T-helper 9 cell (primary cell): ENCODE results near the gene UMODL1.

ENCODE experiments used
- DNase-seq: peaks from one replicate; pipeline ENCODE4 v3.0.0-alpha.2; 2020

The UMODL1 gene

GRCh38 chr21:42137191-42137904 is 66.2 kb downstream of the UMODL1 start:
- DNase-seq = no peak

DNA sequence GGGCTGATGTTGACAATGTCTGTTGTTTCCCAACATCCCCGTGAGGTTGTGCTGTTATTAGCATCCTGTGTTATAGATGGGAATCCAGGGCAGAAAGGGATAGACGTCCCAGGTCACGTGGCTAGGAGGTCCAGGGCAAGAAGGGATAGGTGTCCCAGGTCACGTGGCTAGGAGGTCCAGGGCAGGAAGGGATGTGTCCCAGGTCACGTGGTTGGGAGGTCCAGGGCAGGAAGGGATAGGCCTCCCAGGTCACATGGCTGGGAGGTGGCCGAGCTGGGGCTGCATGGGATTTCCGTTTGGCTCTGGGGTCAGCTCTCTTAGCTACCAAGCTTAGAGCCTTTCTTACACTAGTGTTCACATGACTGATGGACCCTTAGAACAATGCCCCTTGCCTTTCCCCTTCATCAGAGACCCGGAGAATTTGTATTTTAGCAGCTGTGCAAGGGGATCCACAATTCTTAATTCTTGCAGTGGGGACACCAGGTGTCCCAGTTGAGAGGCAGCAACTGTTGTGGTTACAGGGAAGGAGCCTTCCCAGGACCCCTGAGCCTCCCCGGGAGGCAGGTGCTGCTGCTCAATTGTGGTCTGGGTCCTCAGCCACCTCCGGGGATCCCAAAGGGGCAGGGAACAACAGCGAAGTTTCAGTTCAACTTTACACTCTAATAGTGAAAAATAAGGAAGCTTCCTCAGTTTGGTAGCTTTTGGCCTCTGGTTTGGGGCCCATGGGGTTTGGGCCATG is 69.2 kb downstream of the UMODL1 start:
- DNase-seq = no peak

- no peak for DNase-seq
Measured at GRCh38 chr21:42141643-42142042, 70.5 kb downstream of the UMODL1 start.

- no peak for DNase-seq
Measured at GRCh38 chr21:42142141-42142540, 71.0 kb downstream of the UMODL1 start.

DNA sequence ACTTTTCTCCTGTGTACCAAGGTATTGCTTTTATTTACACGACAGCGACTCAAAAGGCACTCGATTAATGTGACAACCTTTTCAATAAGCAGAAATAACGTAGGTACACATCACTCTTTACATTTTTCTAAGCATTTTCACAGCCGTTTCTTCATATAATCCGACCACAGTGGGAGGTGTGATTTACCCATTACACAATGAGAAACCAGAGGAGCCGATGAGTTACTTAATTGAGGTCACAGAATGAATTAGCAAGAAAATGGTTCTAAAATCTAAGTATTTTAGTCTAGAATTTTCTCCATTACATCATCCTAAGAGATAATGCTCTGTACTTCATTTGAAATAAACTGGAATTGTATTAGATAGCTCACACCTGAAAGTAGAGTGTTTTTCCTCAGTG is 71.5 kb downstream of the UMODL1 start:
- DNase-seq = no peak

GRCh38 chr21:42143111-42143510 is 72.0 kb downstream of the UMODL1 start:
- no peak for DNase-seq

- no peak for DNase-seq
Measured at GRCh38 chr21:42144221-42144620, 73.1 kb downstream of the UMODL1 start.

DNA sequence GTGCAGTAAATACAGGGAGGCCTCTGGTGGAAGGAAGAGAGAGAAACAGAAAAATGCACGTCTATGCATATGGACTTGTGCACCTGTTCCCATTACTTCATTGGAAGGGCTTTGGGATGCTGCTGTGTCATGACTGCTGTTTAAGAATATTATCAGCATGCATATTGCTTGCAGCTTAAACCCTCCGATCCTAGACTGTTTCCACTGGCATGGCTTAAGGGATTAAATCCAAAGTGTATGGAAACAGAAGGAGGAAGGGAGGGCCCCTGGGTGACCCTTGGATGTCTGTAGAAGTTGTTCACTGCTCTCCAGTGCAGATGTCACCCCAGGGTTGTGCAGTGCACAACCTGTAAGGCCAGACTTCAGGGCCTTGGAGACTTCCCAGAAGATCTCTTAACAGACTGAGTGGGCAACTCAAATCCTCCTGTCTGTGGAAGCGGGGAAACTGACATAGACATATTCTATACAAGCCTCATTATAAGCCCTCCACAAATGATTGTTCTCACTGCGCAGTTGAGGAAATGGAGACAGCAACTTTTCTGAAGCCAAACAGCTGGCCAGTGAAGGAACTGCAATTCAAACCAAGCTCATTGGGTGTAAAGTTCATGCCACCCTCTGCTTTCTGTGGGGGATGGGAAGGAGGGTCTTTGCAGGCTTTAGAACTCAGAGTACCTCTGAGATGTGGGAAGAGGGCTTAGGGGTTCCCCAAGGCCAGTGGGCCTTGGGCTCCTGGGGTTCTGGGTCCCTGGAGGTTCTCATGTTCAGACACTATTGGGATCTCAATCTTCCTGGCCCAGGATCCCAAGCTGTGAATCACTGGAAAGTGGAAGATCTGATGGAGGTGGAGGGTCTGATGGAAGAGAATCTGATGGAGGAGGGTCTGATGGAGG is 73.8 kb downstream of the UMODL1 start:
- DNase-seq = no peak

DNA sequence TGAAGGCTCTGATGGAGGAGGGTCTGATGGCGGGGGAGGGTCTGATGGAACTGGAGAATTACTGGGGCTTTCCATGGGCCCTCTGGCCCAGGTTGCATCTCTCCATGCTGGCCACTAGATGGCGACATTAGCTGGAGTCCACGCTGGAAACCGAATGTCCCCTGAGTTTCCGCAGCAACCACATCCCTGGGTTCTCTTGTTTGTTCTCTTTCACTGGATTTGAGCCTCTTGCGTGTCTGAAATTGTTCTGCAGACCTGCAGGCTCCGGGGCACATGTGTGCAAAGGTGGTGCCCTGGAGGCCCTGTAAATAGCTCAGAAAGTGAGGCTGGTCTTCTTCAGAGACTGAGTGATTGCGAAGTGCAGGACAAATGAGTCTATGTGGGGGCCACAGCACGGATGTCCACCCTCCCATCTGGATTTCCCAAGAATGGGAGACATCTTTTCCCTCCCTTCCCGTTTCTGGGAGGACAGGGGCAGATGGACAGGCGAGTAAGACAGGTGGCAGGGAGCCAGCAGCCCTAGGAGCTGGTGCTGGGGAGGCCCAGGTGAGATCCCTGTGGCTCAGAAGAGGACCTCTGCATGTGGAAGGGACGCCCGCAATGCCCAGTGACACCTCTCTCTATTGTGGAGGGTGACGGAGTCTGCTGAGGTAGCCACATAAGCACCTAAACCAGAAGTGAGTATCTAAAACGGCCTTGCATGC is 74.6 kb downstream of the UMODL1 start:
- DNase-seq = peak; percentile 50

- no peak for DNase-seq
Measured at GRCh38 chr21:42146273-42146805, 75.2 kb downstream of the UMODL1 start.

DNA sequence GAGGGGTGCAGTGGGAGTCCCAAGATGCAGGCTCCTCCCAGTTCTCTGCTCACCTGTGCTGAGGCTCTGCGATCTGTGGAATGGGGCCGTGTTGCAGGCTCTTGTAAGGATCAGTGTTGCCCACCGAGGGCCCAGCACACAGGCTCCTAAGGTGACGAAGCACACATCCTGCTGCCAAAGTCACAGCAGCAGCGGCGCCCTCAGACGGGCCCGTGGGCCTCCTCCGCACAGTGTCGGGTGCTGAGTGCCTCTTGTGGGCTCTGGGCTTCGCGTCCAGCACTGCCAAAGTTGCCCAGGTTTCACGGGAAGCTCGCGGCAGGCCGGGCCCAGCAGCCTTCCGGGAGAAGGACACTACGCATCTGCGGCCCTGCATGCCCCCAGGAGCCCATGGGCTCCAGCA is 75.7 kb downstream of the UMODL1 start:
- no peak for DNase-seq

- no peak for DNase-seq
Measured at GRCh38 chr21:42147386-42148020, 76.4 kb downstream of the UMODL1 start.

GRCh38 chr21:42148097-42148496 is 77.0 kb downstream of the UMODL1 start:
- no peak for DNase-seq

DNA sequence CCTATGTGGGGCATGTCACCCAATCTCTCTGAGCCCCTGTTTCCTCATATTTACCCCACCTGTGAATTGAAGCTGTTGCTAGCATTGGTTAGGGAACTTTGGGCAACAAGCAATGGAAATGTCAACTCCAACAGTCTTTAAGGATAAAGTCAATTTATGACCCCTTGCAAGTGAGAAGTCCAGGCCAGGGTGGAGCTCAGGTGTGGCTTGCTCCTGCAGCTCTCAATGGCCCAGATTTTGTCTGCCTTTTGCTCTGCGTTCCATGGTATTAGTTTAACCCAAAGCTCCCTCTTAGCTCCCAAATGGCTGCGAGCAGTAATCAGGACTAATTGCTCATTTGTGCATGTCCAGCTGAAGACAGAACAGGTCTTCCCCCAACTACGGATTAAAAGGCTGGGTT is 77.5 kb downstream of the UMODL1 start:
- no peak for DNase-seq

- no peak for DNase-seq
Measured at GRCh38 chr21:42149656-42150473, 78.7 kb downstream of the UMODL1 start.

GRCh38 chr21:42150474-42151085 is 79.5 kb downstream of the UMODL1 start:
- no peak for DNase-seq

GRCh38 chr21:42151148-42151947 is 80.2 kb downstream of the UMODL1 start:
- DNase-seq = no peak

GRCh38 chr21:42151948-42152220 is 80.8 kb downstream of the UMODL1 start:
- DNase-seq = no peak

- no peak for DNase-seq
Measured at GRCh38 chr21:42153046-42153686, 82.0 kb downstream of the UMODL1 start.
